Activated T-helper 9 cell treated with anti-CD3 and anti-CD28 coated beads, Interleukin-2, amount 50 U/mL, for 16 hours (primary cell): ENCODE data around the gene KCTD21.
"Not testable (repeated sequence)": the region's sequence is repeated elsewhere in the genome, so short reads cannot be mapped to it uniquely, and the experiment has no call there.

Experiments used
- DNase-seq: peaks from one replicate; pipeline ENCODE4 v3.0.0-alpha.2; 2020; ENCODE audit warnings: low read depth

KCTD21 gene

GRCh38 chr11:78188286-78189173 is at the start of gene KCTD21, which contains the start of gene USP35:
KCTD21 (minus strand) TSS chr11:78188626; CDS start chr11:78174554, 14,072 bp downstream.
USP35 (plus strand) TSS chr11:78188919; CDS start chr11:78196246, 7,327 bp downstream.
- peak; percentile 87 for DNase-seq

- DNase-seq = no peak
Observed at GRCh38 chr11:78237293-78238046, 49.0 kb upstream of the KCTD21 start.

GRCh38 chr11:78234006-78234405 is 45.6 kb upstream of the KCTD21 start:
- DNase-seq = no peak

- not testable (repeated sequence) for DNase-seq
Observed at GRCh38 chr11:78233046-78233445, 44.6 kb upstream of the KCTD21 start.

GRCh38 chr11:78231962-78232501 is 43.6 kb upstream of the KCTD21 start:
- DNase-seq = no peak

GRCh38 chr11:78230161-78230877 is 41.9 kb upstream of the KCTD21 start:
- DNase-seq = no peak

- DNase-seq = no peak
Observed at GRCh38 chr11:78229106-78229505, 40.7 kb upstream of the KCTD21 start.

- no peak for DNase-seq
Observed at GRCh38 chr11:78228467-78228866, 40.0 kb upstream of the KCTD21 start.

- no peak for DNase-seq
Observed at GRCh38 chr11:78227921-78228320, 39.5 kb upstream of the KCTD21 start.

- DNase-seq = no peak
Observed at GRCh38 chr11:78226684-78227680, 38.6 kb upstream of the KCTD21 start.

GRCh38 chr11:78224906-78225420 is 36.5 kb upstream of the KCTD21 start:
- no peak for DNase-seq

GRCh38 chr11:78224506-78224905 is 36.1 kb upstream of the KCTD21 start:
- no peak for DNase-seq

- DNase-seq = no peak
Observed at GRCh38 chr11:78223320-78223954, 35.0 kb upstream of the KCTD21 start.

GRCh38 chr11:78222726-78223125 is 34.3 kb upstream of the KCTD21 start:
- DNase-seq = not testable (repeated sequence)

GRCh38 chr11:78221396-78222315 is 33.2 kb upstream of the KCTD21 start:
- DNase-seq = no peak

GRCh38 chr11:78220218-78221157 is 32.1 kb upstream of the KCTD21 start:
- DNase-seq = no peak

GRCh38 chr11:78219493-78220217 is 31.2 kb upstream of the KCTD21 start:
- no peak for DNase-seq
